HUES48 (cell line): ENCODE measurements around the gene TWNK.

ENCODE experiments used
- H3K27ac ChIP-seq: one replicate; pipeline ENCODE4 v1.7.0; 2013; ENCODE audit warnings: low read depth, low read length, inconsistent platforms
- H3K27me3 ChIP-seq: 2 replicates; pipeline ENCODE4 v1.6.1; 2013; ENCODE audit warnings: mild to moderate bottlenecking, low read length; ENCODE audit not compliant: control insufficient read depth, insufficient read depth
- H3K36me3 ChIP-seq: 2 replicates; pipeline ENCODE4 v1.6.1; 2013; ENCODE audit warnings: low read length; ENCODE audit not compliant: control insufficient read depth, insufficient read depth
- H3K4me1 ChIP-seq: 2 replicates; pipeline ENCODE4 v1.6.1; 2013; ENCODE audit warnings: mild to moderate bottlenecking, low read length; ENCODE audit not compliant: control insufficient read depth, insufficient read depth
- H3K4me3 ChIP-seq: 2 replicates; pipeline ENCODE4 v1.5.1; 2013; ENCODE audit warnings: mild to moderate bottlenecking, low read depth, low read length
- H3K9ac ChIP-seq: 2 replicates; pipeline ENCODE4 v1.6.1; 2013; ENCODE audit warnings: mild to moderate bottlenecking, low read depth, low read length, moderate library complexity
- H3K9me3 ChIP-seq: 2 replicates; pipeline ENCODE4 v1.6.1; 2013; ENCODE audit warnings: low read length; ENCODE audit not compliant: control insufficient read depth, insufficient read depth

TWNK gene

DNA sequence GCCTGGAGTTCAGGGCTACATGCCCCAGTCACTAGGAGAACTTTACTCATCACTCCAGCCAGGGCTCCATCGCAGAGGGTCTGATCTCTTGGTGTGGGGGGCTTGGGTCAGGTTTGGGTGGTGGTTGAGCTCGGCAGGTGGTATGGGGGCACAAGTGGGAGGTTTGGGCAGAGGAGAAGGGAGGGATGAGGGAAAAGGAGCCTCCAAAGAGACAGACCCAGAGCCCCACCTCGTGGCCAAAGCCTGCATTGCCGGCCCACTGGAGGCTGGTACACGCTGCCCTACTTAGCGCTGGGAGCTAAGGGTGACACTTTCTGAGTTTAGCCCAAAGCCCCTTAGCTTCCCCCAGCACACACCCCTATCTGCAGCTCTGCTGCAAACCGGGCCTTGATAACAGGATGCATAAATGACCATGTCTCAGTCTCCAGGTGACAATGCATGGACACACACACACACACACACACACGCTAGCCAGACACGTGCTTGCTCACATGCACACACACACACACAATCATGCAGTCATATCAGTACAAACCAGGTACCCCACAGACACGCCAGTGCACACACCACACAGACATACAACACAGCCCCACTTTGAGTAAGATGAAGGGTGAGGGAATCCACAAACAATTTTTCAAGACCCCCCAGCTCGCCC, 27.0 kb downstream of the TWNK start:
- Histone ChIP-seq H3K9me3 (no peaks in the 10 kb centered on the region), H3K4me3 (no peak overlapping the region), H3K4me1 (0 out of 2 replicates have a peak, but pooled peaks cover 12% of the 10 kb centered on the region), H3K9ac (no peak overlapping the region), H3K36me3 (no peaks in the 10 kb centered on the region), H3K27me3 (peaks cover 44% of the 10 kb centered on the region), H3K27ac (no peak overlapping the region)

DNA sequence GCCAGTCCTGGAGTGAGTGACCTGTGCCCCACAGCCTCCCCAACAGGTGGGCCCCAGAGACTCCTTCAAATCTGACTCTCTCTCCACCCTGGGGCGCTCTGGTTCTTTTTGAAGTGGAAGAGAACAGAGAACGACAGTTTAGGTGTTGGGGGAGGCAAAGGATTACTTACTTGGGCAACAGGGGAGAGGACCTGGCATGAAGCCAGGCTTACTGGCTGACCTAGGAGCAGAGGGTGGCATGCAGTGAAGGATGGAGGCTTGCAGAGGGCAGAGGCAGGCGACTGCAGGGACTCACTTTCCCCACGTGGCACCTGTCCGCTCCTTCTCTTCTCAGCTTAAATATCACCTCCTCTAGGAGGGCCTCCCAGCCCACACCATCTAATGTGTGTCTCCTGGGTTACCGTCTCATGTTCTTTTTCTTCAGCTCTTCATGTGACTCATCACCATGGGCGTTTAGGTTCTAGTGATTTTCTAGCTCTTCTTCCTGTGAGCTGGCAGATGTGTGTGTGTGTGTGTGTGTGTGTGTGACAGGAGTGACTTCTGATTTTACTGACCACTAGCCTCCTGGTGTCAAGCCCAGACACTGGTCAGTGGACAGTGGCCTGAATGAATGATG, 27.7 kb downstream of the TWNK start:
- no peak overlapping the region for H3K9ac ChIP-seq
- H3K36me3 ChIP-seq = no peaks in the 10 kb centered on the region
- no peak overlapping the region for H3K4me3 ChIP-seq
- H3K9me3 ChIP-seq = no peaks in the 10 kb centered on the region
- H3K27me3 ChIP-seq = peaks cover 49% of the 10 kb centered on the region
- no peak overlapping the region for H3K27ac ChIP-seq
- H3K4me1 ChIP-seq = 0 out of 2 replicates have a peak, but pooled peaks cover 12% of the 10 kb centered on the region

- no peak overlapping the region for H3K27ac ChIP-seq
- H3K9me3 ChIP-seq = no peaks in the 10 kb centered on the region
- no peak overlapping the region for H3K9ac ChIP-seq
- no peaks in the 10 kb centered on the region for H3K36me3 ChIP-seq
- H3K4me3 ChIP-seq = no peak overlapping the region
- peaks cover 51% of the 10 kb centered on the region for H3K27me3 ChIP-seq
- 0 out of 2 replicates have a peak, but pooled peaks cover 12% of the 10 kb centered on the region for H3K4me1 ChIP-seq
These were observed 28.2 kb downstream of the TWNK start for GRCh38 chr10:101015582-101015973.

DNA sequence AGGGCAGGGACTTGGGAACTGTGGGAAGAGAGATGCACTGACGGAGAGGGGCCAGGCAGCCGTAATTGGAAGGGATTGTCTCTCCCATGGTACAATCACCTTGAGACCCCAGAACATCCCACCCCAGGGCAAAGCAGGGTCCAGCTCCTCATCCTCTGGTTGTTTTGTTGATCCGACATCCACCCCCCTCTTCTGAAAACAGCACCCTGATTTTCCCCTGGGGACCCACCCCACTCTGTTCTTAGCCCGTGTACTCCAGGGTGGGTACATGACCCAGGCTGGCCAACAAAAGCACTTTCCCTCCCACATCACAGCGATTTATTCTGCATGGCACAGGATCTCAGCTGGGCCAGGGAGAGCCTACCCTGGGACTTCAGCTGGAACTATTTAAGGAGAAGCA, 29.5 kb downstream of the TWNK start:
- 0 out of 2 replicates have a peak, but pooled peaks cover 12% of the 10 kb centered on the region for H3K4me1 ChIP-seq
- no peak overlapping the region for H3K27ac ChIP-seq
- H3K9ac ChIP-seq = no peak overlapping the region

DNA sequence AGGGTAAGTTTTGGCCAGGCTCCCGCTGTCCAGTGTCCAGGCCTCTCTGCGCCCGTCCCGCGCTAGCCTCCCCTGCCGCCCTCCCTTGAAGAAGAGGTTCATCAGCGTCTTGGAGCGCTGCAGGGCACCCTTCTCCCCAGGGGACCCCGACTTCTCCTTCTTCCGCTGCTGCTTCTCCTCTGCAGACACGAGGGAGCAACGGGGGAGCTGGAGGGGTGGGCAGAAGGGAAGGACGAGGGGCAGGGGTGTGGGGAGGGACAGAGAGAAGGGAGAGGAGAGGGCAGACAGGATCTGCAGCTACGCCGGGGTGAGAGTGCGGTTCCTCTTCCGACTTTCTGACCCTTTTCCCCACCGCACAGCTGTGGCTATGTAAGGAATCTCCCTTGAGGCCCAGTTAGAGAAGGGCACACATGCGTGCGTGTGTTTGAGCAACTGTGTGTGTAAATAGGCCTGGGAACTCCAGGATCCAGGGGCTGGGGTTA, 30.8 kb downstream of the TWNK start:
- H3K27ac ChIP-seq = no peak overlapping the region
- H3K9ac ChIP-seq = no peak overlapping the region
- peak overlapping the region; percentile 52 for H3K4me3 ChIP-seq
- H3K4me1 ChIP-seq = 0 out of 2 replicates have a peak, but pooled peaks cover 6% of the 10 kb centered on the region
- peaks cover 53% of the 10 kb centered on the region for H3K27me3 ChIP-seq
- no peaks in the 10 kb centered on the region for H3K9me3 ChIP-seq
- H3K36me3 ChIP-seq = no peaks in the 10 kb centered on the region

More for the DNA sequence above, 29.5 kb downstream of the TWNK start:
- Histone ChIP-seq H3K27me3 (peaks cover 53% of the 10 kb centered on the region), H3K9me3 (no peaks in the 10 kb centered on the region), H3K4me3 (no peak overlapping the region), H3K36me3 (no peaks in the 10 kb centered on the region)

DNA sequence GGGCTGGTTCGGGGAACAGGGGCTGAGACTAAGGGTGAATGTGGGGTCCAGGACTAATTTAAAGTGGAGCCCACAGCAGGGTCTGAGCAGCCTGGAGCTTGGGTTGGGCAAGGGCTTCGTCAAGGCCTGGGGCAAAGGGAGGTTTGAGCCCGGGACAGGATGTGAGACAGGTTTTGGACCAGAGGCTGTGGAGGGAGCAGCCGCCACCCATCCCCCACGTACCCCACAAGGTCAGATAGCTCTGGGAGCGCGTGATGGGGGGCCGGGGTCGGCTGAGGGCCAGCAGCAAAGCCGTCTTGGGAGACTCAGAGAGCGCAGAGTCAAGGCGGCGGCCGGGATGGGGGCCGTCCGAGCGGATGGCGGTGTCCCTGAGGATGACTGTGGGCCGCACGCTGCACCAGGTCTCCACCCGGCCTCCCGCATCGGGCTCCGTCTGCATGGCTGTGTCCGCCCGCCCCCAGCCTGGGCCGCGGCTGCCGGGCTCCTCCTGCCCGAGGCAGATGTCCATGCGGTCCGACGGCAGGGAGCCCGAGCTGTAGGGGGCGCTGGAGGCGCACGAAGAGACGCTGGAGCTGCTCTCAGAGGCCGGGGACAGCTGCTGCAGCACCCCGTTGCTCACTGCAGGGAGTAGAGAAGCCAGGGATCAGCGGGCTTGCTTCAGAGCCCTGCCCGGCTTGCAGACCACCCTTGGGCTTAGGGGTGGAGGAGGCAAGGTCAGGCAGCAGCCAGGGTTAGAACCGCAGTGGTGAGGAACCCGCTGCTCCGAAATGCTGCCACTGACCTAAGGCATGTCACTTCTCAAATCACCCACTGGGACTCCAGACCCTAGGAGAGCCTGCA, 31.5 kb downstream of the TWNK start:
- 0 out of 2 replicates have a peak, but pooled peaks cover 5% of the 10 kb centered on the region for H3K4me1 ChIP-seq
- H3K27me3 ChIP-seq = peaks cover 53% of the 10 kb centered on the region
- H3K36me3 ChIP-seq = no peaks in the 10 kb centered on the region
- H3K27ac ChIP-seq = no peak overlapping the region
- peak overlapping the region; percentile 52 for H3K4me3 ChIP-seq
- no peak overlapping the region for H3K9ac ChIP-seq
- H3K9me3 ChIP-seq = no peaks in the 10 kb centered on the region

DNA sequence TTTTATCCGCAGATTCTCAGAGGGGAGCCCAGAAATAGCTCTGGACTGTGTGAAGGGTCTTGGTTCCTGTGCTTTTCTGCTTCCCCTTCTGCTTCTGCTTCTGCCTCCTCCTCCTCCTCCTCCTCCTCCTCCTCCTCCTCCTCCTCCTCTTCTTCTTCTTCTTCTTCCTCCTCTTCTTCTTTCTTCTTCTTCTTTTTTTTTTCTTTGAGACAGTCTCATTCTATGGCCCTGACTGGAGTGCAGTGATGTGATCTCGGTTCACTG, 32.0 kb downstream of the TWNK start:
- no peak overlapping the region for H3K27ac ChIP-seq
- no peak overlapping the region for H3K4me3 ChIP-seq
- no peaks in the 10 kb centered on the region for H3K9me3 ChIP-seq
- no peak overlapping the region for H3K9ac ChIP-seq
- no peaks in the 10 kb centered on the region for H3K36me3 ChIP-seq
- H3K4me1 ChIP-seq = 0 out of 2 replicates have a peak, but pooled peaks cover 5% of the 10 kb centered on the region
- H3K27me3 ChIP-seq = peaks cover 52% of the 10 kb centered on the region

DNA sequence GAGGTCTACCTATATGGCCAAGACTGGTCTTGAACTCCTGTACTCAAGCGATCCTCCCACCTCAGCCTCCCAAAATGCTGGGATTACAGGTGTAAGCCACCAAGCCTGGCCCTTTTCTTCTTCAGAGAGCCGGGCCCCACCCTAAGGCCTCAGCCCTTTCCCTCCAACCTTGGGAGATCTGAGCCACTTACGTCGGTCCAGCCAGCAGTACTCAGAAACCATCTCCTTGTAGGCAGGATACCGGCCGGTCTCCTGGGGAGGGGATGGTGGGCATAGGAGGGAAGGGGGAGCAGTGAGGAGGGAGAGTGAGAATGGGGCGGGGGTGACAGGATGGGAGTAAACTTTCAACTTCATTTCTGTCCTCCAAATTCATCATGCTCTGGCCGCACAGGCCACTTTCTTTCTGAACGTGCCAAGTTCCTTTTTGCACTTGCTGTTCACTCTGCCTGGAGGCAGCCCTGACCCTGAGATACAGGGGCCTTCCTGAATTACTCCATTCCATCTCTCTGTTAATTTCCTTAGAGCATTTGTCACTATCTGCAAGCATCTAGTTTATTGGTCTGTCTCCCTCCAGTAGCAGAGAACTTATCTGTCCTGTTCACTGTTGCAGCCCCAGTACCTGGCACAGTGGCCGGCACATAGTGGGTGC, 33.2 kb downstream of the TWNK start:
- H3K27ac ChIP-seq = no peak overlapping the region
- no peak overlapping the region for H3K9ac ChIP-seq
- 0 out of 2 replicates have a peak, but pooled peaks cover 5% of the 10 kb centered on the region for H3K4me1 ChIP-seq
- peaks cover 43% of the 10 kb centered on the region for H3K27me3 ChIP-seq
- no peaks in the 10 kb centered on the region for H3K9me3 ChIP-seq
- no peak overlapping the region for H3K4me3 ChIP-seq
- H3K36me3 ChIP-seq = no peaks in the 10 kb centered on the region

- no peaks in the 10 kb centered on the region for H3K9me3 ChIP-seq
- no peak overlapping the region for H3K9ac ChIP-seq
- 0 out of 2 replicates have a peak, but pooled peaks cover 5% of the 10 kb centered on the region for H3K4me1 ChIP-seq
- no peaks in the 10 kb centered on the region for H3K36me3 ChIP-seq
- no peak overlapping the region for H3K4me3 ChIP-seq
- H3K27me3 ChIP-seq = peaks cover 40% of the 10 kb centered on the region
- H3K27ac ChIP-seq = no peak overlapping the region
These were observed 33.9 kb downstream of the TWNK start for GRCh38 chr10:101021239-101021638.

- no peak overlapping the region for H3K4me3 ChIP-seq
- H3K27me3 ChIP-seq = peaks cover 35% of the 10 kb centered on the region
- no peaks in the 10 kb centered on the region for H3K9me3 ChIP-seq
- H3K9ac ChIP-seq = no peak overlapping the region
- 0 out of 2 replicates have a peak, but pooled peaks cover 5% of the 10 kb centered on the region for H3K4me1 ChIP-seq
- H3K36me3 ChIP-seq = no peaks in the 10 kb centered on the region
- H3K27ac ChIP-seq = no peak overlapping the region
These were observed 34.4 kb downstream of the TWNK start for GRCh38 chr10:101021692-101022251.
